Measurements from ENCODE around the gene FMNL2. TPM values are rescaled to one million over a fixed set of nuclear protein-coding genes. Genes with fewer than 3 reads are reported as not detected.

FMNL2 gene
- polyA plus RNA-seq, 1 donor: 22.4 TPM

- DNase-seq (ENCODE audit: low read depth): no peak
These were observed 218.5 kb downstream of the FMNL2 start for GRCh38 chr2:152553518-152553917.

- DNase-seq (ENCODE audit: low read depth): no peak
These were observed 220.1 kb downstream of the FMNL2 start for GRCh38 chr2:152555048-152555447.

GRCh38 chr2:152556506-152556905 lies 221.5 kb downstream of the FMNL2 start:
- no peak for DNase-seq (ENCODE audit: low read depth)

GRCh38 chr2:152557273-152557888 lies 222.4 kb downstream of the FMNL2 start:
- no peak for DNase-seq (ENCODE audit: low read depth)

- no peak for DNase-seq (ENCODE audit: low read depth)
These were observed 223.4 kb downstream of the FMNL2 start for GRCh38 chr2:152558158-152558984.

GRCh38 chr2:152559008-152559407 lies 224.0 kb downstream of the FMNL2 start:
- no peak for DNase-seq (ENCODE audit: low read depth)

- DNase-seq (ENCODE audit: low read depth): no peak
These were observed 225.2 kb downstream of the FMNL2 start for GRCh38 chr2:152560166-152560565.

GRCh38 chr2:152560873-152561595 lies 226.1 kb downstream of the FMNL2 start:
- no peak for DNase-seq (ENCODE audit: low read depth)

GRCh38 chr2:152562198-152562884 lies 227.4 kb downstream of the FMNL2 start:
- no peak for DNase-seq (ENCODE audit: low read depth)

- no peak for DNase-seq (ENCODE audit: low read depth)
These were observed 228.8 kb downstream of the FMNL2 start for GRCh38 chr2:152563764-152564163.

- no peak for DNase-seq (ENCODE audit: low read depth)
These were observed 230.0 kb downstream of the FMNL2 start for GRCh38 chr2:152564754-152565551.

GRCh38 chr2:152565884-152566727 lies 231.1 kb downstream of the FMNL2 start:
- no peak for DNase-seq (ENCODE audit: low read depth)

- no peak for DNase-seq (ENCODE audit: low read depth)
These were observed 231.7 kb downstream of the FMNL2 start for GRCh38 chr2:152566728-152567069.

GRCh38 chr2:152568531-152568930 lies 233.6 kb downstream of the FMNL2 start:
- DNase-seq (ENCODE audit: low read depth): no peak

GRCh38 chr2:152569186-152569585 lies 234.2 kb downstream of the FMNL2 start:
- DNase-seq (ENCODE audit: low read depth): no peak

GRCh38 chr2:152571048-152571766 lies 236.2 kb downstream of the FMNL2 start:
- DNase-seq (ENCODE audit: low read depth): no peak

GRCh38 chr2:152572031-152572430 lies 237.1 kb downstream of the FMNL2 start:
- no peak for DNase-seq (ENCODE audit: low read depth)

GRCh38 chr2:152573168-152573567 lies 238.2 kb downstream of the FMNL2 start:
- DNase-seq (ENCODE audit: low read depth): no peak

GRCh38 chr2:152577579-152577978 lies 242.6 kb downstream of the FMNL2 start:
- DNase-seq (ENCODE audit: low read depth): no peak

- no peak for DNase-seq (ENCODE audit: low read depth)
These were observed 243.6 kb downstream of the FMNL2 start for GRCh38 chr2:152578573-152578972.
